ENCODE data around the gene MOV10. TPM values are rescaled to one million over a fixed set of nuclear protein-coding genes. Genes with fewer than 3 reads are reported as not detected.

MOV10 gene
- total RNA-seq, 4 donors from 2014 or later, result 21.7 to 47.1 (median 36.1) TPM

DNA sequence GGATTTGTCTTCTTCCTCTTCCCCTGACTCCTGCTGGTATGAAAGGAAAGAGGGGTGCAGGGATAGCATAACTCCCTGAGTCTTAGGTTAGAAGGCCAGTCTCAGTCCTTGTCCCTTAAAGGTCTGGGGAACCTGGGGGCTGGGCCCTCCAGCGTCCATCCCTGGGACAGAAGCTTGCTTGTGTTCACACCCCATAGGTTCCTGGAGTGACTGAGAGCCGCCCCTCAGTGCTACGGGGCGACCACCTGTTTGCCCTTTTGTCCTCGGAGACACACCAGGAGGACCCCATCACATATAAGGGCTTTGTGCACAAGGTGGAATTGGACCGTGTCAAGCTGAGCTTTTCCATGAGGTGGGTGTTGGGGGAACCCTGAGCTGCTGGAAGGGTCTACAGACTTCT is 19.4 kb downstream of the MOV10 start:
- DNase-seq (ENCODE audit: low spot score), result no peak
- ATAC-seq (ENCODE audit: low FRiP score), result no peak
- no peak for TF ChIP-seq CTCF (IDR thresholded peaks at IDR 0.05)

DNA sequence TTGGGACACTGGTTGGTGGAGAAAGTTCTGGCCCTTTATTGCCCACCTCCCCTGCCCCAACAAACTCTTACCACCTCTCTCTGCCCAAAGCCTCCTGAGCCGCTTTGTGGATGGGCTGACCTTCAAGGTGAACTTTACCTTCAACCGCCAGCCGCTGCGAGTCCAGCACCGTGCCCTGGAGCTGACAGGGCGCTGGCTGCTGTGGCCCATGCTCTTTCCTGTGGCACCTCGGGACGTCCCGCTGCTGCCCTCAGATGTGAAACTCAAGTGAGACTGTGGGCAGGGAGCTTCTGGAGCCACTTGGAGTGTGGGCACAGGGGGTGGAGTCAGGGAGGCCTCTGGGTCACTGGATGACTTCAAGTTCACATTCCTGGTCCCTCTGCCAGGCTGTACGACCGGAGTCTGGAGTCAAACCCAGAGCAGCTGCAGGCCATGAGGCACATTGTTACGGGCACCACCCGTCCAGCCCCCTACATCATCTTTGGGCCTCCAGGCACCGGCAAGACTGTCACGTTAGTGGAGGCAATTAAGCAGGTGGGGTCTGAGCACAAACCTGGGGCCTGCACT is 20.0 kb downstream of the MOV10 start:
- no peak for TF ChIP-seq CTCF (IDR thresholded peaks at IDR 0.05)
- DNase-seq (ENCODE audit: low spot score), result no peak
- no peak for ATAC-seq (ENCODE audit: low FRiP score)

DNA sequence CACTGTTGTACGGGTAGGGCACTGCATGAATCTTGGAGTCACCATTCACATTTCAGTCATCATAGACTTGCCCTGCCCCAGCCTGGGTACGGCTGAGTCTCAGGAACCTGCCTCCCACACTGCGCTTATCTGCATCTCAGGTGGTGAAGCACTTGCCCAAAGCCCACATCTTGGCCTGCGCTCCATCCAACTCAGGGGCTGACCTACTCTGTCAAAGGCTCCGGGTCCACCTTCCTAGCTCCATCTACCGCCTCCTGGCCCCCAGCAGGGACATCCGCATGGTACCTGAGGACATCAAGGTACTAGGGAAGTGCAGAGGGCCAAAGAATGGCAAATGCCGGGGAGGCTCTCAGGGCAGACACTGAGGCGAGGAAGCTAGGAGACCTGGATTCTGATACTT is 20.8 kb downstream of the MOV10 start:
- no peak for TF ChIP-seq CTCF (IDR thresholded peaks at IDR 0.05)
- ATAC-seq (ENCODE audit: low FRiP score) (no peak), DNase-seq (ENCODE audit: low spot score) (no peak)

GRCh38 chr1:112696578-112697314 is 22.3 kb downstream of the MOV10 start:
- DNase-seq (ENCODE audit: low spot score) (no peak), ATAC-seq (ENCODE audit: low FRiP score) (no peak)
- TF ChIP-seq CTCF (IDR thresholded peaks at IDR 0.05), result no peak

GRCh38 chr1:112697781-112698201 is 23.3 kb downstream of the MOV10 start:
- ATAC-seq (ENCODE audit: low FRiP score) (no peak), DNase-seq (ENCODE audit: low spot score) (no peak)
- no peak for TF ChIP-seq CTCF (IDR thresholded peaks at IDR 0.05)

DNA sequence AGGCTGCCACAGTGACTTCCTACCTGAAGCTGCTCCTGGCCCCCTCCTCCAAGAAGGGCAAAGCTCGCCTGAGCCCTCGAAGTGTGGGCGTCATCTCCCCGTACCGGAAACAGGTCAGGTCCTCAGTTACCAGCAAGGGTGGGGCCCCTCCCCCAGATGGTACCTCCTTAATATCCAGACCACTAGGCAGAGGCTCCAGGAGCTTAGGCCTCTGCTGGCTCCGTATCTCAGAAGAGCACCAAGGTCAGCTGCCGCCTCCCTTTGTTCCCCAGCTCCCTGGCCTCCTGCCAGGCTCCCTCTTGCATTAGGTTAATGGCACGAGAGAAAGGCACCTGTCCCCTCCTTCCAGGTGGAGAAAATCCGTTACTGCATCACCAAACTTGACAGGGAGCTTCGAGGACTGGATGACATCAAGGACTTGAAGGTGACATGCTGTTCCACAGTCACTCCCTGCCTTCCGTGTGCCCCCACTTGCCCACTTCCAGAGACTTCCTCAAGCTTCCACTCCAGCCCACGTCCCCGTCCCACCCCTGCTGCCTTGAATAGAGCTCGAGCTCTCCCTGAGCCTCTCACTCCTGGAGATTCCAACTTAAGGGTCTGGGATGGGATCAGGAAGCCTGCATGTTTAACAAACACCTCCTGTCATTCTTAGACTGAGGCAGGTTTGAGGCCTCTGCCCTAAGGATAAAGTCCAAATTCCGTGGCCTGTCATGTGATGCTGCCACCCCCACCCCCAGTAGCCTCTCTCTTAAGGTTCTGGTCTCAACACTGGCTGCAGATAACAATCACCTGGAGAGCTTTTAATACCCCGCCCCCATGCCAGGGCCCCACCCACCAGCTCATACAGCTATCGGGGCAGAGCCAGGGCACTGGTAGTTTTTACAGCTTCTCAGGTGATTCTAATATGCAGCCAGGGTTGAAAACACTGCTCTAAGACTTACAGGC is 24.2 kb downstream of the MOV10 start:
- ATAC-seq (ENCODE audit: low FRiP score), result no peak
- no peak for DNase-seq (ENCODE audit: low spot score)
- TF ChIP-seq CTCF (IDR thresholded peaks at IDR 0.05), result no peak

All from omental fat pad (tissue), 4 donors.